Progenitor cell of endocrine pancreas (in vitro differentiated cells): ENCODE measurements around the gene CDH15. TPM values are rescaled to one million over a fixed set of nuclear protein-coding genes. Genes with fewer than 3 reads are reported as not detected.
"Not testable (repeated sequence)": the region's sequence is repeated elsewhere in the genome, so short reads cannot be mapped to it uniquely, and the experiment has no call there.

ENCODE experiments used
- DNase-seq: peaks from one replicate; pipeline ENCODE4 v3.0.0; 2021; ENCODE audit warnings: low spot score; ENCODE audit not compliant: unreplicated experiment
- H3K27ac Mint-ChIP-seq: 2 replicates; pipeline ENCODE4 v1.8.0; 2021; ENCODE audit warnings: mild to moderate bottlenecking, moderate library complexity, mixed read lengths
- H3K27me3 Mint-ChIP-seq: 2 replicates; pipeline ENCODE4 v1.8.0; 2021; ENCODE audit warnings: mixed read lengths
- H3K36me3 Mint-ChIP-seq: 2 replicates; pipeline ENCODE4 v1.8.0; 2022; ENCODE audit warnings: mixed read lengths; ENCODE audit not compliant: insufficient read depth
- H3K4me1 Mint-ChIP-seq: 2 replicates; pipeline ENCODE4 v1.8.0; 2021; ENCODE audit warnings: low read depth, mixed read lengths
- H3K4me3 Mint-ChIP-seq: 2 replicates; pipeline ENCODE4 v1.8.0; 2021; ENCODE audit warnings: low read depth, mild to moderate bottlenecking, moderate library complexity, mixed read lengths
- H3K9me3 Mint-ChIP-seq: 2 replicates; pipeline ENCODE4 v1.8.0; 2021; ENCODE audit warnings: low read depth, mixed read lengths
- CTCF ChIP-seq: fragments of 200-600 bp; sonication (generic); IDR thresholded peaks from one replicate; pipeline ENCODE4 v1.5.0; 2021; ENCODE audit warnings: antibody characterized with exemption, mild to moderate bottlenecking; ENCODE audit not compliant: unreplicated experiment
- total RNA-seq: library from RNA; stranded (reverse); gene quantifications from 2 replicates; pipeline ENCODE4 v1.2.1, GENCODE V29; 2021

The CDH15 gene
- total RNA-seq, 1 donor from 2014 or later, result not detected

- Mint-ChIP-seq H3K4me3 (no peak overlapping the region), H3K27ac (peak overlapping the region; percentile 59), H3K9me3 (no peaks in the 10 kb centered on the region), H3K27me3 (peaks cover 30% of the 10 kb centered on the region), H3K36me3 (no peaks in the 10 kb centered on the region), H3K4me1 (no peaks in the 10 kb centered on the region)
- no peak for DNase-seq
- TF ChIP-seq CTCF, result no peak
Measured at GRCh38 chr16:89184933-89185794, 13.6 kb downstream of the CDH15 start.

- H3K4me3 Mint-ChIP-seq, H3K36me3 Mint-ChIP-seq, DNase-seq, H3K9me3 Mint-ChIP-seq, H3K4me1 Mint-ChIP-seq: not testable (repeated sequence)
- Mint-ChIP-seq H3K27ac (peak overlapping the region; percentile 29), H3K27me3 (peaks cover 35% of the 10 kb centered on the region)
Measured at GRCh38 chr16:89185887-89186592, 14.5 kb downstream of the CDH15 start.

GRCh38 chr16:89186593-89187031 is 15.1 kb downstream of the CDH15 start:
- not testable (repeated sequence) for H3K36me3 Mint-ChIP-seq, H3K4me1 Mint-ChIP-seq, H3K27ac Mint-ChIP-seq, H3K9me3 Mint-ChIP-seq, H3K4me3 Mint-ChIP-seq, DNase-seq
- peaks cover 38% of the 10 kb centered on the region for H3K27me3 Mint-ChIP-seq

GRCh38 chr16:89187032-89187769 is 15.7 kb downstream of the CDH15 start:
- H3K4me3 Mint-ChIP-seq, result no peak overlapping the region
- no peaks in the 10 kb centered on the region for H3K36me3 Mint-ChIP-seq
- H3K27ac Mint-ChIP-seq, result peak overlapping the region; percentile 93
- TF ChIP-seq CTCF, result no peak
- H3K27me3 Mint-ChIP-seq, result peaks cover 38% of the 10 kb centered on the region
- no peaks in the 10 kb centered on the region for H3K4me1 Mint-ChIP-seq
- H3K9me3 Mint-ChIP-seq, result no peaks in the 10 kb centered on the region
- DNase-seq, result peak; percentile 33

- Mint-ChIP-seq H3K27ac (peak overlapping the region; percentile 93), H3K27me3 (peaks cover 33% of the 10 kb centered on the region), H3K4me1 (no peaks in the 10 kb centered on the region), H3K4me3 (no peak overlapping the region), H3K36me3 (no peaks in the 10 kb centered on the region), H3K9me3 (no peaks in the 10 kb centered on the region)
- peak; percentile 11 for DNase-seq
- TF ChIP-seq CTCF, result no peak
Measured at GRCh38 chr16:89187770-89188392, 16.3 kb downstream of the CDH15 start.

- not testable (repeated sequence) for H3K27ac Mint-ChIP-seq, DNase-seq, H3K4me1 Mint-ChIP-seq, H3K4me3 Mint-ChIP-seq, H3K36me3 Mint-ChIP-seq, H3K9me3 Mint-ChIP-seq
- peaks cover 26% of the 10 kb centered on the region for H3K27me3 Mint-ChIP-seq
Measured at GRCh38 chr16:89188471-89189357, 17.2 kb downstream of the CDH15 start.
